Activated CD4-positive, alpha-beta T cell treated with anti-CD3 and anti-CD28 coated beads, Interleukin-2, amount 10 ng/mL, durations not matched to agents 7 days and 5 days (primary cell): Measurements from ENCODE around the gene PLCH1. TPM values are rescaled to one million over a fixed set of nuclear protein-coding genes. Genes with fewer than 3 reads are reported as not detected.

Experiments
- CTCF ChIA-PET: fragments of 350-600 bp; sonication (Branson Sonifier 250); formaldehyde crosslinking; loops from one replicate; lab custom pipeline; 2021; ENCODE audit warnings: antibody characterized with exemption; lab: Charles Lee
- POLR2A ChIA-PET: fragments of 350-600 bp; sonication (Branson Sonifier 250); formaldehyde crosslinking; loops from one replicate; lab custom pipeline; 2021; ENCODE audit warnings: antibody characterized with exemption; lab: Charles Lee
- DNase-seq: peaks from one replicate; pipeline ENCODE4 v3.0.0-alpha.2; 2020
- H3K27ac Mint-ChIP-seq: one replicate; pipeline ENCODE4 v1.8.0; 2021; ENCODE audit warnings: mild to moderate bottlenecking, moderate library complexity, mixed read lengths
- H3K27me3 Mint-ChIP-seq: one replicate; pipeline ENCODE4 v1.8.0; 2021; ENCODE audit warnings: mixed read lengths
- H3K36me3 Mint-ChIP-seq: one replicate; pipeline ENCODE4 v1.8.0; 2021; ENCODE audit warnings: low read depth, mixed read lengths
- H3K4me1 Mint-ChIP-seq: one replicate; pipeline ENCODE4 v1.8.0; 2021; ENCODE audit warnings: mixed read lengths
- H3K4me3 Mint-ChIP-seq: one replicate; pipeline ENCODE4 v1.8.0; 2021; ENCODE audit warnings: mild to moderate bottlenecking, moderate library complexity, mixed read lengths
- H3K9me3 Mint-ChIP-seq: one replicate; pipeline ENCODE4 v1.8.0; 2021; ENCODE audit warnings: mixed read lengths
- total RNA-seq, 2 experiments: library from RNA; stranded (reverse); gene quantifications; one replicate each; pipeline ENCODE4 v1.2.3, GENCODE V29; 2021

Gene PLCH1
- total RNA-seq, 2 experiments from 2014 or later: 0.37 TPM

- Mint-ChIP-seq H3K27ac (peak overlapping the region; percentile 57), H3K9me3 (no peaks in the 10 kb centered on the region), H3K36me3 (no peaks in the 10 kb centered on the region), H3K27me3 (no peaks in the 10 kb centered on the region), H3K4me3 (no peak overlapping the region), H3K4me1 (peaks cover 30% of the 10 kb centered on the region)
- ChIA-PET POLR2A (no interaction called here), CTCF (no interaction called here)
- DNase-seq: no peak
These were observed 189.3 kb downstream of the PLCH1 start for GRCh38 chr3:155555479-155556060.

GRCh38 chr3:155554777-155555451, 190.0 kb downstream of the PLCH1 start:
- peaks cover 30% of the 10 kb centered on the region for H3K4me1 Mint-ChIP-seq
- POLR2A ChIA-PET: no interaction called here
- peak overlapping the region; percentile 57 for H3K27ac Mint-ChIP-seq
- H3K4me3 Mint-ChIP-seq: no peak overlapping the region
- no peaks in the 10 kb centered on the region for H3K27me3 Mint-ChIP-seq
- no peaks in the 10 kb centered on the region for H3K9me3 Mint-ChIP-seq
- CTCF ChIA-PET: no interaction called here
- H3K36me3 Mint-ChIP-seq: no peaks in the 10 kb centered on the region
- DNase-seq: peak; percentile 40

GRCh38 chr3:155553780-155554179, 191.1 kb downstream of the PLCH1 start:
- no peaks in the 10 kb centered on the region for H3K9me3 Mint-ChIP-seq
- H3K4me3 Mint-ChIP-seq: no peak overlapping the region
- ChIA-PET CTCF (no interaction called here), POLR2A (no interaction called here)
- H3K4me1 Mint-ChIP-seq: peaks cover 40% of the 10 kb centered on the region
- peak; percentile 23 for DNase-seq
- no peak overlapping the region for H3K27ac Mint-ChIP-seq
- no peaks in the 10 kb centered on the region for H3K27me3 Mint-ChIP-seq
- H3K36me3 Mint-ChIP-seq: no peaks in the 10 kb centered on the region

- H3K36me3 Mint-ChIP-seq: no peaks in the 10 kb centered on the region
- ChIA-PET CTCF (no interaction called here), POLR2A (no interaction called here)
- H3K27me3 Mint-ChIP-seq: no peaks in the 10 kb centered on the region
- no peak for DNase-seq
- H3K4me1 Mint-ChIP-seq: peaks cover 42% of the 10 kb centered on the region
- H3K9me3 Mint-ChIP-seq: no peaks in the 10 kb centered on the region
- H3K27ac Mint-ChIP-seq: no peak overlapping the region
- no peak overlapping the region for H3K4me3 Mint-ChIP-seq
These were observed 191.5 kb downstream of the PLCH1 start for GRCh38 chr3:155553326-155553725.

DNA sequence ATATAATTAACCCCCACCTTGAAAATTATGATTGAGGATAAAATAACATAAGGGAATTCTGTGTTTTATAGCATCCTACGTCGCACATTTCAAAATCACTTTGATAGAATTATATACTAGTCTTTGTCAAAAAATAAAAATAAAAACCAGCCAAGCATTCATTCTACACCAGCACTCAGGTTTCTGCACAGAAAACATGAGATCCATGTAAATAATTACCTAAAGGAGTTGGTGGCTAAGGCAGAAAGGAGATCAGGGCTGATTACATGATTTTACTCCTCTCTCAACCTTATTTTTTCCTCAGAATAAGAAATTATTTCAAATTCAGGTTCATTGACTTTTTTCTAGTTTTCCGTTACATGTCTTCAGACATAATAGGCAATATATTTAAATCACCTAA, 194.5 kb downstream of the PLCH1 start:
- H3K27ac Mint-ChIP-seq: no peak overlapping the region
- ChIA-PET POLR2A (no interaction called here), CTCF (no interaction called here)
- no peaks in the 10 kb centered on the region for H3K27me3 Mint-ChIP-seq
- peaks cover 33% of the 10 kb centered on the region for H3K4me1 Mint-ChIP-seq
- no peak overlapping the region for H3K4me3 Mint-ChIP-seq
- no peaks in the 10 kb centered on the region for H3K9me3 Mint-ChIP-seq
- no peaks in the 10 kb centered on the region for H3K36me3 Mint-ChIP-seq
- DNase-seq: no peak

DNA sequence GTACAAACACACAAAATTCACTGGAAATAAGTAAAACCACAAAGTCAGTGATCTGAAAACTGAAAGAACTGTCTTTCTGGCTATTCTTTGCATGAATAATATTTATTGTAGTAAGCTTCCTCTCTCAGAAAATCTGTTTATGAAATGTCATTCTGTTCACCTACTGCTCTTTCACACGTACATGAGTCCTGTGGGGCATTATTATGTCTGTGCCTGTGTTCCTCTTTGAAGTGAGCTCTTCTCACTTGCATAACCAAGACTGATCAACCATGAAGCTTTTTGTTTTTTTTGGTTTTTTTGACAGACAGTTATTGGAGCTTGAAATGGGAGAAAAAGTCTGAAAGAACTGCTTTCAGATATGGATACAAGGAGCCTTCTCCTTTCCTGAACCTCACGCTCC, 195.8 kb downstream of the PLCH1 start:
- Mint-ChIP-seq H3K4me3 (no peak overlapping the region), H3K4me1 (peaks cover 20% of the 10 kb centered on the region), H3K27me3 (no peaks in the 10 kb centered on the region), H3K9me3 (no peaks in the 10 kb centered on the region), H3K36me3 (no peaks in the 10 kb centered on the region), H3K27ac (no peak overlapping the region)
- no peak for DNase-seq
- CTCF ChIA-PET: no interaction called here
- POLR2A ChIA-PET: no interaction called here

DNA sequence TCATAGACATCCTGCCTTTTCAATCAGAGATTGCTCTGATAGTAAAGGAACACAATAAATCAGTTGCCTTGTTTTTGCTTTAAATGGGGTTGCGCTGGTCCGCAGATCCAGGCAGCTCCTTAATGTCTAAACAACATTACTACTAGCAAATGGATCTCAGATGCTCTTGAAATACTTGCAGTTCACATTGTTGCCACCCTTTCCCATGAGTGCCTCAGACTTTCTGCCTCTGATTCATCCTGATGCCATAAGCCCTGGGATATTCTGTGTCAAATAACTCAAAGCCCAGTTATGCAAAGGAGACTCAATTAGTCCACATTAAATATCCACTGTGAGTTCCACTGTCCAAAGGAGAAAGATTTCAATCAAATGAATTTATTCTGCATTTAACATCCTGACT, 196.7 kb downstream of the PLCH1 start:
- H3K27me3 Mint-ChIP-seq: no peaks in the 10 kb centered on the region
- CTCF ChIA-PET: no interaction called here
- no peaks in the 10 kb centered on the region for H3K9me3 Mint-ChIP-seq
- DNase-seq: no peak
- no peak overlapping the region for H3K27ac Mint-ChIP-seq
- no peaks in the 10 kb centered on the region for H3K36me3 Mint-ChIP-seq
- POLR2A ChIA-PET: no interaction called here
- no peak overlapping the region for H3K4me3 Mint-ChIP-seq
- H3K4me1 Mint-ChIP-seq: peaks cover 11% of the 10 kb centered on the region

GRCh38 chr3:155535098-155535497, 209.8 kb downstream of the PLCH1 start:
- no peaks in the 10 kb centered on the region for H3K36me3 Mint-ChIP-seq
- CTCF ChIA-PET: no interaction called here
- no peak overlapping the region for H3K27ac Mint-ChIP-seq
- no peak for DNase-seq
- no peak overlapping the region for H3K4me3 Mint-ChIP-seq
- peaks cover 27% of the 10 kb centered on the region for H3K9me3 Mint-ChIP-seq
- H3K4me1 Mint-ChIP-seq: peaks cover 4% of the 10 kb centered on the region
- POLR2A ChIA-PET: no interaction called here
- H3K27me3 Mint-ChIP-seq: no peaks in the 10 kb centered on the region

DNA sequence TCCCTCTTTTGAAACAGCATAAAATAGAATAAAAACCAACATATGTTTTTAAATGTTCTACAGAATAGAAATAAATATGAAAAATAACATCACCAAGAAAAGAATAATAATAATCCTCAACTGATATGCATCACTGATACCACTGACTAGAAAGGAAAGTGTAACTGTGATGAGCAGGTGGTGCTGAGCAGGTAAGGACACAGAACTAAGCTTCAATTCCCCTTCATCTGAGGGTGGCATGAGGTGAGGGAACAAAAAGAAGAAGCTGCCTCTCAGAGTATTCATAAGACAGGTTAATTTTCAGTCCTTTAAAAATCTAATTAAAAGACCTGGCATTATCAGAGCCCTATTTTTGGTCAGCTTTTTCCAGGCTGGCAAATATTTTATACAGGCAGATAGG, 216.3 kb downstream of the PLCH1 start:
- Mint-ChIP-seq H3K4me1 (no peaks in the 10 kb centered on the region), H3K9me3 (peaks cover 11% of the 10 kb centered on the region), H3K36me3 (no peaks in the 10 kb centered on the region), H3K27ac (no peak overlapping the region), H3K27me3 (no peaks in the 10 kb centered on the region), H3K4me3 (no peak overlapping the region)
- POLR2A ChIA-PET: no interaction called here
- no peak for DNase-seq
- CTCF ChIA-PET: interaction anchor here (0.5 kb wide), 1 partner anchor 368 kb away, joined by 3 read pairs; no protein-coding TSS in a partner anchor

DNA sequence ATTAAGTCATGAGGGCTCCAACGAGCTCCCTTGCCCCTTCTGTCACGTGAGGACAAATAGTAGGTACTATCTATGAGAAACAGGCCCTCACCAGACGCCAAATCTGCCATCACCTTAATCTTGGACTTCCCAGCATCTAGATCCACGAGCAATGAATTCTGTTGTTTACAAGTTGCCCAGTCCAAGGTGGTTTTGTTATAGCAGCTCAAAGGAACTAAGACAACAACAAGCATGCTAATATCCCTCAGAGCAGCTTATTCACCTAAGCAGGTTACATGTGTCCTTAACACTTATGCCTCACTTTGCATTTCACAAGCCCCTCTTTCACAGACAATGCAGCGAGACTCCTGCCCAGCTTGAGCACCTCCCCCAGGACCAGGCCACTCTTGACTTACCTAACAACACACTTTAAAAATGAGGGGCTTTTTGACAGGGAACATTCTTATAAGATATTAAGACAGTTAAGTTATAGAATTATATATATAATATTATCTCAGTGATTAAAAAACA, 219.5 kb downstream of the PLCH1 start:
- Mint-ChIP-seq H3K36me3 (no peaks in the 10 kb centered on the region), H3K27ac (no peak overlapping the region), H3K27me3 (no peaks in the 10 kb centered on the region), H3K4me1 (no peaks in the 10 kb centered on the region), H3K4me3 (no peak overlapping the region), H3K9me3 (peaks cover under 1% of the 10 kb centered on the region)
- POLR2A ChIA-PET: no interaction called here
- no peak for DNase-seq
- CTCF ChIA-PET: no interaction called here

GRCh38 chr3:155520463-155520862, 224.4 kb downstream of the PLCH1 start:
- CTCF ChIA-PET: no interaction called here
- POLR2A ChIA-PET: no interaction called here
- H3K27ac Mint-ChIP-seq: no peak overlapping the region

GRCh38 chr3:155519078-155519477, 225.8 kb downstream of the PLCH1 start:
- DNase-seq: no peak
- POLR2A ChIA-PET: no interaction called here
- Mint-ChIP-seq H3K9me3 (no peaks in the 10 kb centered on the region), H3K4me1 (no peaks in the 10 kb centered on the region), H3K4me3 (no peak overlapping the region), H3K27me3 (no peaks in the 10 kb centered on the region), H3K27ac (no peak overlapping the region), H3K36me3 (no peaks in the 10 kb centered on the region)
- CTCF ChIA-PET: no interaction called here

More at GRCh38 chr3:155520463-155520862, 224.4 kb downstream of the PLCH1 start:
- Mint-ChIP-seq H3K27me3 (no peaks in the 10 kb centered on the region), H3K36me3 (no peaks in the 10 kb centered on the region), H3K4me3 (no peak overlapping the region), H3K9me3 (no peaks in the 10 kb centered on the region), H3K4me1 (no peaks in the 10 kb centered on the region)
- no peak for DNase-seq

DNA sequence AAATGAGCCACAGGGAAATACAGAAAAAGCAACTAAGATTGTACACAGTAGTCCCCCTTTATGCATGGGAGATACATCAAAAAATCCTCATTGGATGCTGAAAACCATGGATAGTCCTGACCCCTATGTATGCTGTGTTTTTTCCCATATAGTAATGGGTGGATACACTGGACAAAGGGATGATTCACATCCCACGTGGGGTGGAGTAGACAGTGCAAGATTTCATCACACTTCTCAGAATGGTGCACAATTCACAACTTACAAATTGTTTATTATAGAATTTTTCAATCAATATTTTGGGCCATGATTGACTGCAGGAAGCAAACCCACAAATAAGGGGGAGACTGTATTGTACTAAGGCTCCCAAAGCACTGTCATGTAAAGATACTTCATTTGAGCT, 227.0 kb downstream of the PLCH1 start:
- Mint-ChIP-seq H3K27ac (no peak overlapping the region), H3K9me3 (no peaks in the 10 kb centered on the region), H3K4me1 (no peaks in the 10 kb centered on the region), H3K36me3 (no peaks in the 10 kb centered on the region), H3K27me3 (no peaks in the 10 kb centered on the region), H3K4me3 (no peak overlapping the region)
- DNase-seq: no peak
- POLR2A ChIA-PET: no interaction called here
- CTCF ChIA-PET: no interaction called here

DNA sequence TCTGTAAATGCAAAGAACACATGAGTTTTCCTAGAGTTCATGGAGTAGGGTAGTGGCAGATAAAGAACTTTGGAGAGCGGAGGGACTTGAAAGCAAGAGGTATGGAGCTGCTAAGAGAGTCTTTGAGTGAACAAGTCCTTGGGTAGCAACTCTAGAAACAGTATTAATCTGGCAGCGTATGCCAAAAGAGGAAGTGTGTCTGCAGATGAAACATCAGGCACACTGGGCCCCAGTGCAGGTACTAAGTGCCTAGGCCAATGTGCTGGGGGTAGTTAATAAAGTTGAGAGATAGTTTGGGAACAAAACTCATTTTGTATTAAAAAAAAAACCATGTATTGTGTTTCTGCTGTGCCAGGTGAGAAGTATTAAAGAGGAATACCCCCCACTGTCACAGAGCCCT, 228.4 kb downstream of the PLCH1 start:
- no peak overlapping the region for H3K4me3 Mint-ChIP-seq
- H3K27me3 Mint-ChIP-seq: no peaks in the 10 kb centered on the region
- H3K36me3 Mint-ChIP-seq: no peaks in the 10 kb centered on the region
- POLR2A ChIA-PET: no interaction called here
- peaks cover 8% of the 10 kb centered on the region for H3K9me3 Mint-ChIP-seq
- H3K4me1 Mint-ChIP-seq: no peaks in the 10 kb centered on the region
- H3K27ac Mint-ChIP-seq: no peak overlapping the region
- CTCF ChIA-PET: no interaction called here
- no peak for DNase-seq
